NCI-H1092 treated with DMSO at 0.1 percent for 48 hours (cell line): Measurements from ENCODE around the gene KPNA5.
"Not testable (repeated sequence)": the region's sequence is repeated elsewhere in the genome, so short reads cannot be mapped to it uniquely, and the experiment has no call there.

Experiments
- DNase-seq: peaks from one replicate; lab custom pipeline; 2025; lab: John Stamatoyannopoulos, UW

The KPNA5 gene

DNA sequence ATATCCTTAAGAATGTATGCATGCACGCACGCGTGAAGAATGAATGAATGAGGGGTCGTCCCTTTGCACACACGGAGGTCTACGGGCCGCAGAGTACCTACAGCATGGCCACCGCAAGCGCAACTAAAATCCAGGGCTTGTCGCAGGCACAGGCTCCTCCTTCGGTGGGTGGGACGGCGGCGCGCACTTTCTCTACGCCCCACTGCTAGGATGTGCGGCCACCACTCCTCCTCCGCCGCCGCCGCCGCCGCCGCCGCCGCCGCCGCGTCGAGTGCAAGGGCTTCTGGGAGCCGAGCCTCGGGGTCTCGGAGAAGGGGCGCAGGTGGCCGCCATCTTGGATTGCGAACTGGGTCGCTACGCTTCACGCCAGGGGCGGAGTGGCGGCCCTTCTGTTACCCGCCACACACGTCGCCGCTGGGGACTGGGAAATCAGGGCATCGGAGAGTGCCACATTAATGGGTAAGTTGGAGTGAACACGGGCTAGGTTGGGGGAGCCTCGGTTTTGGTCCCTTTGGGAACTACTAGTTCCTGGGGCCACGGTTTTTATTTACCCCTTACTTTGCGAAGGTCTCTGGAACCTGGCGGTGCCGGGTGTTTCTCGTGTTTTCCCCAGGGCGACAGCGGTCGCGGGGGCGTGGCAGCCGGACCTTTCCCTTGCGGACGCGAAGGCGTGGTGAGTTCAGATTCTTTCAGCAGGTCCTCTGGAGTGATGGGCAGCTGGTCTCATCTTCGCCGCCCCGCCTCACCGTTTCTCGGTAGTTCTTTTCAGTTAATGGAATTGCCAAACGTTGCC lies at the start of gene KPNA5:
Gene KPNA5 (plus strand): TSS at position 332 of the 793 bp plus-strand sequence. CDS start 124 bp downstream, at position 456.
- DNase-seq, result peak; percentile 90

DNA sequence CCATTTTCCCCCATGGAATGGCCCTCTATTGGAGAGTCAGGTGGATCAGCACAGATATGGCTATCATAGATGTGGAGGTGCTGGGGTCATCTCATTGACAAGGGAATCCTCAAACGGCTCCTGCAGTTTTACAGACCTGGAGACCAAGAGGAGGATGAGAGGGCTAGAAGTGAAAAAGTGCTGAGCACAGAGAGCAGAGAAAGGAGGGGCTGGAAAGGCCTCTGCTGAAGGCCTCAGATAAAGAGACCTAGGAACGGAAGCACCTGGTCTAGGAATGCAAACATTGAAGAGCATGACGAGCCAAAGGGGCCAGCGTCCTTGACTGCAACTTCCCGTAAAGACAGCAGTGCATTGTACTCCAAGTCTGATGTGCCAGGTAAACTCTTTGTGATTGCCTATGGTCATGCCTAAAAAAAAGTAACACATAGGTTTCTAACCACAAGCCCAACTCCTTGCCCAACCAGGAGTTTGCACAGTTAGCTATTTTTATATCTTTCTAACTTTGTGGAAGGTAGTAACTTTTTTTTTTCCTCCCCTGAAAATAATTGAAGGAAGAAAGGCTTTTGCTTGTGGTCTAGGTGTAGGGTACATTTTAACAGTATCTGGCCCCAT lies 49.5 kb upstream of the KPNA5 start:
- DNase-seq, result no peak

DNA sequence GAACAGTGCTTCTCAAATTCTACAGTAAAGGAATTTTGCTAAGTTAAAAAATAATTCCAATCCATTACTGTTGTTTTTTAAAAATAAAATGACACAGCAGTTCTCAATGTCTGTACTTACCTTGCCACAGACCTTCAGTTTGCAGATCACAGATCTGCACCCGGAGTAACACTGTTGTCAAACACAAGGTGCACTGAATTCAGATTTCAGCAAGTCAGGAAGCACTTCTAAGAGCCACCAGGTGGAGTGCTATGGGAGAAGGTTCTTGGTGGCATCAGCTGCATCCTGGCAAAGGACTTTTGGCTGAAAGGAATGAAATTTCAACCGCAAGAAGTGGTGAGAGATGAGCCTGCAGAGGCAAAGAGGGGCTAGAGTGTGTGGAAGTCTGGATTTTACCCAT lies 47.3 kb upstream of the KPNA5 start:
- DNase-seq, result no peak

DNA sequence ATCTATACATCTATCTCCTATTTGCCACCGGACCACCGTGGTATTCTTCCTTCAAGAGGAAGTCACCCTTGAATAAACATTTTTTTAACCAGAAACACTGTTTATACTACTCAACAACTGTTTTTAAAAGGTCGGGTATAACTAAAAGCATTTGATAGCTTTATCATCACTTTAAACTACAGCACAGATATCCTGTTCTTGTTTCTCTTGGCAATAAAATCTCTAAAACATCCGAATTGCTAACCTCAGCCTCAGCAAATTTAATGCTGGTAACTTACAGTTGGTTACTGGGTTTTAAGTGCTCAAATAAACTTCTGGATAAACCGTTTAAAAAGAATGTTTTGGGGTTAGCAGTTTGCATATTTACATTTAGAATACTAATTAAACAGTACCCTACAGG lies 32.9 kb upstream of the KPNA5 start:
- no peak for DNase-seq

DNA sequence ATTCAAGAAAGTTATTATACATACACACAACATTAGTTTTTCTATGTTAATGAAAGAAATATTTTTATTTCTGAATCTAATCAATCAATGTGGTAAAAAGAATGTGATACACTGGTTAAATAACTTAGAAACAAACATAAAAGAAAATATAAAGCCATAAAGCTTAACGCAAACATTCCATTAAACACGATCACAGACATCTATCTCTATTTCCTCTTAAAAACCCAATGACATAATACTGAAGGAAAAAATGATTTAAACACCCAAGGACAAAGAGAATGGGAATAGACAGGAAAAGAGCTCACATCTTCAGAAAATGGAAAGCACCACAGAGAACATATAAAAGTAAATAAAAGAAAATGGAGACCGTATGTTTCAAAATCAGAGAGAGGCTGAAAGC lies 31.9 kb upstream of the KPNA5 start:
- DNase-seq, result no peak

DNA sequence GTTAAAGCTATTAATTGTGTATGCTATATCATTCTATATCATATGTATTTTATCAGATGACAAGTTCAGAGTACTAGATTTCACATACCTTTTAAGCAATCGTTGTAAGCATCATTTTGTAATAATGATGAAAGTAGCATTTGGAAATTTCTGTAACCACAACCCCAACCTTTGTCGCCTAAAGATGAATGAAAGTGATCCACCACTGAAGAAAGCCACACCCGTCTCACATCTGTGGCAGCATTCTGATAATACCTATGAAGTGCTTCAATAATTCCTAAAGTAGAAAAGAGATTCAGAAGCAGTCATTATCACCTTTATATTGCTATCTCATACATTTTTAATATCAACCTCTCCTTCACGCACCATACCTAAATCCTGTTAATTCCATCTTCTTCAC lies 29.1 kb upstream of the KPNA5 start:
- DNase-seq, result no peak

DNA sequence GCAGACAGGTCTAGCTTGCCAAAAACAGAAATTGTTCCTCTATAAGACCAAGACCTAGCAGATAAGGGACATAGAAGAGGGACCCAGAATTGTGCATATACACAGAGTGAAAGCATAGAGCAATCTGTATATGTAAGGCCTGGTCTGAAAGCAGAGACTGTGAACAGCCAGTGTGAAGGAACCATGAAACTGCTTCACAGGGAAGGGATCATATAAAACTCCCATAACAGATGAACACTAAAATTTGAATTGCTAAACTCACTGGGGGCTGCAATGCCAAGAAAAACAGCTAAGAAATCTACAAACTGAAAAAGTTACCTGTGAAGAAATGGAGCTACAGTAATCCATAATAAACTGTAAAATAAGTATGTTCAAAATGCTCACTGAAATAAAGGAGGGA lies 19.4 kb upstream of the KPNA5 start:
- DNase-seq, result no peak

DNA sequence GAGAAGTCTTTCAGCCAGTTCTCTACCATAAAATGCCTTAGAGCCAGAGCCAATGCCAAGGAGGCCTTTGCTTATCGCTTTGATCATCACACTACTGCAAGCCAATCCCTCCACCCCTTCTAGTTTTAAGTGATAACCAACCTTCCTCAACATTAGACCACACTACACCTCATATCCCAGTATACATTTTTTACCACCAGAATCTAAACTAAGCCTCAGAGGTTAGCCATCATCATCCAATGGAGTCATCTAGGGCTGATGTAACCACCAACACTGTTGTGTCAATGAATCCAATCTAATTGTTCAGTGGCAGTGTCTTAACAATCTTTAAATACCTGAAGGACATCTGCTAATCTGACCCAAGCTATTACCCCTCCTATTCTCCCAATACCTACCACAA lies 18.8 kb upstream of the KPNA5 start:
- DNase-seq, result no peak

DNA sequence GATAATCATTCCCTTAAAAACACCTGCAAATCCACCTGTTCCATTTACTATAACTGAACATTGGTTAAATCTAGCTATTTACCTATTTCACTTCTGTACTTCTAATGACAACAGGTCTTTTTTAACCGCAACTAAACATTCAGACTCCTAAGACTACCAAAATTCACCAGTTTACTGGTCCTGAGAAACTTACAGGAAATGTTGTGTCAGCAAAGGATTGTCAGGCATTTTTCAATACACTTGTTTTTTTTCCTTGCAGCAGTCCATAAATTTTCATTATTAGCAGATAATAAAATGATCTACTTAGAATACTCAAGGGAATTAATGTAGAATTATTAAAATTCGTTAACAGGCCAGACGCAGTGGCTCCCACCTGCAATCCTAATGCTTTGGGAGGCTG lies 17.7 kb upstream of the KPNA5 start:
- no peak for DNase-seq

DNA sequence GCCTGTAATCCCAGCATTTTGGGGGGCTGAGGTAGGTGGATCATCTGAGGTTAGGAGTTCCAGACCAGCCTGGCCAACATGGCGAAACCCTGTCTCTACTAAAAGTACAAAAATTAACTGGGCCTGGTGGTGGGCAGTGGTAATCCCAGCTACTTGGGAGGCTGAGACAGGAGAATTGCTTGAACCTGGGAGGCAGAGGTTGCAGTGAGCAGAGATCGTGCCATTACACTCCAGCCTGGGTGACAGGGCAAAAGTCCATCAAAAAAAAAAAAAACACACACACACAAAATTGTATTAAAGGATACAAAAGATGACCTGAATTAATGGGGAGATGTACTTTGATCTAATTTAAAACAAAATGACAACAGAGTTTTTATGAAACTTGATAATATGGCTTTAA lies 16.8 kb upstream of the KPNA5 start:
- DNase-seq, result not testable (repeated sequence)

DNA sequence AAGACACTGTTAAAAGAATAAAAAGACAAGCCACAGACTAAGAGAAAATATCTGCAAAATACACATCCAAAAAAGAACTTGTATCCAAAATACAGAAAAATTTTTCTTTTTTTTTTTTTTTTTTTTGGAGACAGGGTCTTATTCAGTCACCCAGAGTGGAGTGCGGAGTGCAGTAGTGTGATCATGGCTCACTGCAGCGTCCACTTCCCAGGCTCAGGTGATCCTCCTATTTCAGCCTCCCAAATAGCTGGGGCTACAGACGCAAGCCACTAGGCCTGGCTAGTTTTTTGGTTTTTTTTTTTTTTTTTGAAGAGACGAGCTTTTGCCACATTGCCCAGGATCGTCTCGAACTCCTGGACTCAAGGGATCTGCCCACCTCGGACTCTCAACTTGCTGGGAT lies 15.5 kb upstream of the KPNA5 start:
- no peak for DNase-seq

DNA sequence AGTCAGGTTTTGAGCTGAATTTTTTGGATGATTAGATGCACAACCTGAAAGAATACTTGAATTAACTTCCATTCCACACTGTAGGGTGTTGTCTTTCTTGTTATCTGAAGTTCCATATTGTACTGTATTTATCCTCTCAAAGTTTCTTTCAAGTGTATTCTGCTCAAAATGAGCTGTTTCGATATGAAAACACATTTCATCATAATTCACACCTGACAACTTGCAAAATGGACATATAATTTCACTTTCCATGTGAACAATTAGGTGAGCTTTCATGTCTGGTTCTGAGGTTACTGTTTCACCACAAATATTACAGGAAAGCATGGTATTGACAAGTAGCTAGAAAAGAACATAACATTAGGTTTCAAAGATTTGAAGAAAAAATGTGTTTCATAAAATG lies 14.1 kb upstream of the KPNA5 start:
- DNase-seq, result no peak

DNA sequence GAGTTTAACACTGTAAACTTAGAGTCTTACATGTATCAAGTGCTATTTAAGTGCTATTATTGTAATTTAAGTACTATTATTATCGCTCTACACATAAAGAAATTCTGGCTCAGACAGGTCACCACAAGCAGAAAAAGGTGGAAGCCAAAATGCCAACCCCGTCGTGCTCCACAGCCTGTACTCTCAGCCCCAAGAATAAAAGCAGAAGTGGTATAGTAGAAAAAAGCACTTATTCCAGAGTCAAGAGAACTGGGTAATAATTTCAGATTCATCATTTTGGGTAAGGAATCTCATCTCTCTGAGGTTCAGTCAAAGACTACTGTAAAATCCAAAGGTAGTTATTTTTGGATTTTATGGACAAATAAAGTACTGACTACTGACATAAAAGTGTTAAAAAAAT lies 13.4 kb upstream of the KPNA5 start:
- DNase-seq, result no peak

DNA sequence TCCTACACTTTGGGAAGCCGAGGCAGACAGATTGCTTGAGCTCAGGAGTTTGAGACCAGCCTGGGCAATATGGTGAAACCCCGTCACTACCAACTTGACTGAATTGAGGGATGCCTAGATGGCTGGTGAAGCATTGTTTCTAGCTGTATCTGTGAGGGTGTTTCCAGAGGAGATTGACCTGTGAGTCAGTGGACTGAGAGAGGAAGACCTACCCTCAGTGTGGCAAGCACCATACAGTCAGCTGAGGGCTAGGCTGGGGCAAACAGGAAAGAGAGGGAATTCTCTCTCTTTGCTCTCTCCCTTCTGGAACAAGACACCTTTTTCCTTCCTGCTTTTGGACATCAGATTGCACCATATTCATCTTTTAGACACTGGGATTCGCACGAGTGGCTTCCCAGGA lies 8.7 kb upstream of the KPNA5 start:
- no peak for DNase-seq

DNA sequence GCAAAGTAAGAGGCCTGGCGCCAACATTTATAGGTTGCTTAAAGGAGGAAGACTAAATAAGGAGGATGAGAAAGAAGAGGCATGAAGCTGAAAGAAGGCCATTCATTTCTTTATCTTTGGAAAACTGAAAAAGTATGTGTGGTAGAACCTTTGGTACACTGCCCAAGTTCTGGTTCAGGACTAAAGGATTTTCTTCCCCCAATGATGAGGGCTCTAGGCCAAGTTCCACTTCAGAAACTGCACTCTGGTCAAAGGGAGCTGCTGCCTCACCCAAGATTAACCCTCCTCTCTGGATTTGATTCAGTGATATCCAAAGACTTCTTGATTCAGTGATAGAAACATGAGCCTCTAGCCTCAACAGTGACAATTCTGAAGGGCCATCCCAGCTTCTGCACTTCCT lies 5.0 kb upstream of the KPNA5 start:
- DNase-seq, result no peak

DNA sequence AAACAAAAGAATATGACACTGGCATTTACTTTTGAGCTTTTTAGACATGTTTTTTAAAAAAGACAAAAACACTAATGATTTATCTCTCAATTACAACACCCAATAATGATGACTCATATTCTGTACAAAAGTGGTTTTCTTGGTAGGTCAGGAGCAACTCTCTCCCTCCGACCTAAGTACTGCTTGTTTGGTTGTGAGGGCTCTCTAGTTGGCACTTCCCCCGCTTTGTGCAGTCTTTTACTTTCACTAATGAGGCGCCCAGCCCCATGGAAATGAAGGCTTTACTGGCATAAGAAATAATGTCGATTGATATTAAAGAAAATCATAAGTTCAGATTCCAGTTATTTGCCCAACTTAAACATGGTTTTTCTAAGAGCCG lies 1.3 kb downstream of the KPNA5 start:
- no peak for DNase-seq

DNA sequence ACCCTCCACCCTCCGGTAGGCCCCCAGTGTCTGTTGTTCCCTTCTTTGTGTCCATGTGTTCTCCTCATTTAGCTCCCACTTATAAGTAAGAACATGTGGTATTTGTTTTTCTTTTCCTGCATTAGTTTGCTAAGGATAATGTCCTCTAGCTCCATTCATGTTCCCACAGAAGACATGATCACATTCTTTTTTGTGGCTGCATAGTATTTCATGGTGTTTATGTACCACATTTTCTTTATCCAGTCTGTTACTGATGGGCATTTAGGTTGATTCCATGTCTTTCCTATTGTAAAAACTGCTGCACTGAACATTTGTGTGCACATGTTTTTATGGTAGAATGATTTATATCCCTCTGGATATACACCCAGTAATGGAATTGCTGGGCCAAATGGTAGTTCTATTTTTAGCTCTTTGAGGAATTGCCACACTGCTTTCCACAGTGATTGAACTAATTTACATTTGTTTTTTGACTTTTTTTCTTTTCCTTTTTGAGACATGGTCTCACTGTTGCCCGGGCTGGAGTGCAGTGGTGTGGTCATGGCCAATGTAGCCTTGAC lies 4.5 kb downstream of the KPNA5 start:
- DNase-seq, result no peak

DNA sequence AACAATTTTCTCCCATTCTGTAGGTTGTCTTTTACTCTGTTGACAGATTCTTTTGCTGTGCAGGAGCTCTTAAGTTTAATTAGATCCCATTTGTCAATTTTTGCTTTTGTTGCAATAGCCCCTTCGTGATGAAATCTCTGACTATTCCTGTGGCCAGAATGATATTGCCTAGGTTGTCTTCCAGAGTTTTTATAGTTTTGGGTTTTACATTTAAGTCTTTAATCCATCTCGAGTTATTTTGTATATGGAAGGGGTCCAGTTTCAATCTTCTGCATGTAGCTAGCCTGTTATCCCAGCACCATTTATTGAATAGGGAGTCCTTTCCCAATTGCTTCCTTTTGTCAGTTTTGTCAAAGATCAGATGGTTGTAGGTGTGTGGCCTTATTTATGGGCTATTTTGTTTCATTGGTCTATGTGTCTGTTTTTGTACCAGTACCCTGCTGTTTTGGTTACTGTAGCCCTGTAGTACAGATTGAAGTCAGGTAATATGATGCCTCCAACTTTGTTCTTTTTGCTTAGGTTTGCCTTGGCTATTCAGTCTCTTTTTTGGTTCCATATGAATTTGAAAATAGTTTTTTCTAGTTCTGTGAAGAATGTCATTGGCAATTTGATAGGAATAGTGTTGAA lies 5.6 kb downstream of the KPNA5 start:
- DNase-seq, result not testable (repeated sequence)

DNA sequence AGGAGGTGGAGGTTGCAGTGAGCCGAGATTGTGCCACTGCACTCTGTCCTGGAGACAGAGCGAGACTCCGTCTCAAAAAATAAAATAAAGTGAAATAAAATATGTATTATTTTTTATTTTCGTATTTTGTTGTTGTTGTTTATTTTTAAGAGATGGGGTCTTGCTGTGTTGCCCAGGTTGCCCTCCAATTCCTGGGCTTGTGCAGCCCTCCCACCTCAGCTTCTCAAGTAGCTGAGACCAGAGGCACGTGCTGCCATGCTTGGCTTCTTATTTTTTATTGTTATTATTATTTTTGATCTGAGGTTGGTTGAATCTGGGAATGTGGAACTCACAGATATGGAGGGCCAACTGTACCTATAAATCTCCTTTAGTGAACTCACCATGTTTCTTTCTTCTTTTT lies 10.1 kb downstream of the KPNA5 start:
- no peak for DNase-seq

DNA sequence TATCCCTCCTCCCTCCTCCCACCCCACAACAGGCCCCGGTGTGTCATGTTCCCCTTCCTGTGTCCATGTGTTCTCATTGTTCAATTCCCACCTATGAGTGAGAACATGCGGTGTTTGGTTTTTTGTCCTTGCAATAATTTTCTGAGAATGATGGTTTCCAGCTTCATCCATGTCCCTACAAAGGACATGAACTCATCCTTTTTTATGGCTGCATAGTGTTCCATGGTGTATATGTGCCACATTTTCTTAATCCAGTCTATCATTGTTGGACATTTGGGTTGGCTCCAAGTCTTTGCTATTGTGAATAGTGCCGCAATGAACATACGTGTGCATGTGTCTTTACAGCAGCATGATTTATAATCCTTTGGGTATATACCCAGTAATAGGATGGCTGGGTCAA lies 11.9 kb downstream of the KPNA5 start:
- not testable (repeated sequence) for DNase-seq

DNA sequence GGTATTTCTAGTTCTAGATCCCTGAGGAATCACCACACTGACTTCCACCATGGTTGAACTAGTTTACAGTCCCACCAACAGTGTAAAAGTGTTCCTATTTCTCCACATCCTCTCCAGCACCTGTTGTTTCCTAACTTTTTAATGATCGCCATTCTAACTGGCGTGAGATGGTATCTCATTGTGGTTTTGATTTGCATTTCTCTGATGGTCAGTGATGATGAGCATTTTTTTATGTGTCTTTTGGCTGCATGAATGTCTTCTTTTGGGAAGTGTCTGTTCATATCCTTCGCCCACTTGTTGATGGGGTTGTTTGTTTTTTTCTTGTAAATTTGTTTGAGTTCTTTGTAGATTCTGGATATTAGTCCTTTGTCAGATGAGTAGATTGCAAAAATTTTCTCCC lies 12.3 kb downstream of the KPNA5 start:
- not testable (repeated sequence) for DNase-seq

DNA sequence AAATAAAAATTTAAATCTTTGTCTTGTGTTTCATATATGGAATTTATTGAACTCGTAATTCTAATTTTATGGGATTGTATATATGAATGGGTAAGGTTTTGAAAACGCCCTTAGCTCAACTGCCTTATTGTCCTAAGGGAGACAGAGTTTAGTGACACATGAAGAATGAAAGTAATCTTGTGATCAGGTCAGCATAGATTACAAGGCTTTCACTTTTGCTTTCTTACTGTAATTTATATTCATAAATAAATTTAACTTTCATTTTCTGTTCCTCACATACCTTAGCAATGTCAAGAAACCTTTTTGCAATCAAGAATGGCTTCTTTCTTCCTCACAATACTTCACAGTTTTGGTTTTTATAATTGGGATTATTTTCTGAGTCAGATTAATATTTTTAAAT lies 14.4 kb downstream of the KPNA5 start:
- DNase-seq, result no peak

DNA sequence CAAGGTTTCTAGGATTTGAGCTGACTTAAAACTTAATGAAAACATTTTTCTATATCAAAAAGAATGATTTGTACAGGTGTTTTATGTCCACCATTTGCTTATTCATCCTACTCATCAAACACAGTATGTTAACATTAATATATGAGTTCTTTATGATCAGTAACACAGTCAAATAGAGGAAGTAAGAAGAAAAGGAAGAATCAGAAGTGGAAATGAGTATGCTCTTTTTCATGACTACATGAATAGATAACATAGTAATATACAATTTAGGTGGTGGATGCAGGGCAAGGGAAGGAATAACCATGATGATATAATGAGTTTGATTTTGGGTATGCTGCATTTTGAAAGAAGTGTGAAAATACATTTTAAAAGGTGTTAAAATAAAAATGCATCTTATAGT lies 16.5 kb downstream of the KPNA5 start:
- no peak for DNase-seq
